HCT116 (cell line): Measurements from ENCODE around the gene CCL7.

Experiments
- CTCF ChIP-seq, 3 experiments: fragments of 200-600 bp in 1 of 3; sonication (generic) in 1 of 3; IDR thresholded peaks in 2 of 3; conservative IDR thresholded peaks in 1 of 3; 2 replicates each; pipeline ENCODE4 v1.5.1; 2012 to 2017; ENCODE audit warnings: low read depth in 2 of 3, low read length in 2 of 3, antibody characterized with exemption in 1 of 3, borderline replicate concordance in 1 of 3, control low read depth in 1 of 3, mild to moderate bottlenecking in 1 of 3, mixed read lengths in 1 of 3, mixed run types in 1 of 3, moderate library complexity in 1 of 3; ENCODE audit not compliant: insufficient read depth in 1 of 3
- EGR1 ChIP-seq: IDR thresholded peaks from 2 replicates; pipeline ENCODE4 v1.6.1; 2012; ENCODE audit warnings: low read depth
- EZH2 ChIP-seq: fragments of 200-600 bp; sonication (generic); IDR thresholded peaks from 2 replicates; pipeline ENCODE4 v1.6.1; 2017; ENCODE audit warnings: antibody characterized with exemption, mixed run types
- EZH2phosphoT487 ChIP-seq: fragments of 200-600 bp; IDR thresholded peaks from 2 replicates; pipeline ENCODE4 v1.6.1; 2018; ENCODE audit warnings: antibody characterized with exemption, borderline replicate concordance
- POLR2A ChIP-seq: IDR thresholded peaks from 2 replicates; pipeline ENCODE4 v1.7.0; 2011; ENCODE audit warnings: borderline replicate concordance; ENCODE audit not compliant: insufficient read depth, insufficient read length; ENCODE audit errors: extremely low read depth
- POLR2AphosphoS5 ChIP-seq: IDR thresholded peaks from 2 replicates; pipeline ENCODE4 v1.6.1; 2011; ENCODE audit warnings: mild to moderate bottlenecking, low read depth, low read length, moderate library complexity
- RAD21 ChIP-seq: IDR thresholded peaks from 2 replicates; pipeline ENCODE4 v1.6.1; 2012; ENCODE audit warnings: low read depth, mild to moderate bottlenecking
- SIN3A ChIP-seq: IDR thresholded peaks from 2 replicates; pipeline ENCODE4 v1.6.1; 2012; ENCODE audit warnings: low read depth
- TCF7L2 ChIP-seq: IDR thresholded peaks from 2 replicates; pipeline ENCODE4 v1.7.0; 2011; ENCODE audit warnings: borderline replicate concordance, inconsistent platforms; ENCODE audit not compliant: insufficient read depth, insufficient read length; ENCODE audit errors: extremely low read depth
- YY1 ChIP-seq: IDR thresholded peaks from 2 replicates; pipeline ENCODE4 v1.6.1; 2011; ENCODE audit warnings: low read length, low read depth, moderate library complexity, mild to moderate bottlenecking; ENCODE audit not compliant: insufficient replicate concordance; ENCODE audit errors: extremely low read depth
- ZBTB33 ChIP-seq: IDR thresholded peaks from 2 replicates; pipeline ENCODE4 v1.6.1; 2011; ENCODE audit warnings: mild to moderate bottlenecking, low read length, moderate library complexity; ENCODE audit not compliant: insufficient replicate concordance; ENCODE audit errors: extremely low read depth
- ZNF274 ChIP-seq: fragments of 200-500 bp; sonication (Bioruptor generic); IDR thresholded peaks from 2 replicates; pipeline ENCODE4 v1.6.1; 2014; ENCODE audit warnings: mild to moderate bottlenecking, low read depth, low read length, inconsistent platforms
- TF ChIP-seq, protein P1 (sequence below): IDR thresholded peaks from 2 replicates; pipeline ENCODE4 v1.6.1; 2012

- TF ChIP-seq ZNF274 = no peak
- TF ChIP-seq EZH2 = no peak
- no peak for TF ChIP-seq EZH2phosphoT487
- TF ChIP-seq CTCF (IDR thresholded peaks at IDR 0.05 in 2 of 3, conservative IDR thresholded peaks at IDR 0.05 in 1 of 3; ENCODE audit: borderline replicate concordance in 1 of 3, insufficient read depth in 1 of 3, low read depth in 2 of 3, low read length in 2 of 3) = no peak
- no peak for TF ChIP-seq POLR2A
- no peak for TF ChIP-seq POLR2AphosphoS5
- no peak for TF ChIP-seq TCF7L2
- TF ChIP-seq YY1 = no peak
- TF ChIP-seq EGR1 = no peak
- no peak for TF ChIP-seq RAD21
- TF ChIP-seq SIN3A = no peak
- no peak for TF ChIP-seq ZBTB33
- TF ChIP-seq, protein P1, sequence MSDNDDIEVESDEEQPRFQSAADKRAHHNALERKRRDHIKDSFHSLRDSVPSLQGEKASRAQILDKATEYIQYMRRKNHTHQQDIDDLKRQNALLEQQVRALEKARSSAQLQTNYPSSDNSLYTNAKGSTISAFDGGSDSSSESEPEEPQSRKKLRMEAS = no peak
These were observed 32.0 kb downstream of the CCL7 start for GRCh38 chr17:34301986-34302385.
